ENCODE measurements around the gene POLR2F.

DNA sequence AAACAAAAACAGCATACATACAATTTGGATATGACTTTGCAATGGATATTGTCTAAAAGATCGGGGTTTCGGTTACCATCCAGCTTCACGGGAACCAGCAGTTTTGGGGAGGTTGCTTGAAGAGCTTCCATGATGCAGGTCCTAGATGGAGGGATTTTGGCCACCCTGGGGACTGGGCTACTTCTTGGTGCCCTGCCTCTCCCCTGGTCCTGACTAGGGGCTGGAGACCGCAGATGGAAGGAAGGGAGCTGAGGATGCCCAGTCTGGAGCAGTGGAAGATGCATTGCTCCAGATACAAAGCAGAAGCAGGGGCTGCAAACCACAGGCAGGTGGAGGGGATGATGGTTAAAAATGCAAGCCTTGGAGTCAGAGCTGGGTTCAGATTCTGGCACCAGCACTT, 17.4 kb downstream of the POLR2F start:
- TF ChIP-seq HNF4G (IDR thresholded peaks at IDR 0.05) (no peak), RAD21 (IDR thresholded peaks at IDR 0.05) (no peak), GABPA (IDR thresholded peaks at IDR 0.05 in 1 of 2, conservative IDR thresholded peaks at IDR 0.05 in 1 of 2) (no peak), TAF1 (conservative IDR thresholded peaks at IDR 0.05) (no peak), EGR1 (IDR thresholded peaks at IDR 0.05; ENCODE audit: low read depth in 2 of 2) (no peak)
- TF ChIP-seq, protein P1, sequence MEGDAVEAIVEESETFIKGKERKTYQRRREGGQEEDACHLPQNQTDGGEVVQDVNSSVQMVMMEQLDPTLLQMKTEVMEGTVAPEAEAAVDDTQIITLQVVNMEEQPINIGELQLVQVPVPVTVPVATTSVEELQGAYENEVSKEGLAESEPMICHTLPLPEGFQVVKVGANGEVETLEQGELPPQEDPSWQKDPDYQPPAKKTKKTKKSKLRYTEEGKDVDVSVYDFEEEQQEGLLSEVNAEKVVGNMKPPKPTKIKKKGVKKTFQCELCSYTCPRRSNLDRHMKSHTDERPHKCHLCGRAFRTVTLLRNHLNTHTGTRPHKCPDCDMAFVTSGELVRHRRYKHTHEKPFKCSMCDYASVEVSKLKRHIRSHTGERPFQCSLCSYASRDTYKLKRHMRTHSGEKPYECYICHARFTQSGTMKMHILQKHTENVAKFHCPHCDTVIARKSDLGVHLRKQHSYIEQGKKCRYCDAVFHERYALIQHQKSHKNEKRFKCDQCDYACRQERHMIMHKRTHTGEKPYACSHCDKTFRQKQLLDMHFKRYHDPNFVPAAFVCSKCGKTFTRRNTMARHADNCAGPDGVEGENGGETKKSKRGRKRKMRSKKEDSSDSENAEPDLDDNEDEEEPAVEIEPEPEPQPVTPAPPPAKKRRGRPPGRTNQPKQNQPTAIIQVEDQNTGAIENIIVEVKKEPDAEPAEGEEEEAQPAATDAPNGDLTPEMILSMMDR (IDR thresholded peaks at IDR 0.05; ENCODE audit: low read depth, low read length, missing input control) = no peak
